Inferior parietal cortex (tissue), 1 donor: ENCODE data around the gene RFX2.

Experiments
- DNase-seq: peaks from one replicate; pipeline ENCODE4 v3.0.0-alpha.2; 2016; ENCODE audit errors: extremely low spot score

Gene RFX2

GRCh38 chr19:5956323-5956722 is 154.0 kb downstream of the RFX2 start:
- DNase-seq = no peak

- DNase-seq = no peak
These were observed 154.7 kb downstream of the RFX2 start for GRCh38 chr19:5955636-5955935.

- DNase-seq = no peak
These were observed 156.0 kb downstream of the RFX2 start for GRCh38 chr19:5954293-5954692.

- no peak for DNase-seq
These were observed 156.6 kb downstream of the RFX2 start for GRCh38 chr19:5953680-5954213.

- no peak for DNase-seq
These were observed 157.2 kb downstream of the RFX2 start for GRCh38 chr19:5953030-5953589.

GRCh38 chr19:5952193-5953029 is 157.9 kb downstream of the RFX2 start:
- no peak for DNase-seq

- no peak for DNase-seq
These were observed 158.9 kb downstream of the RFX2 start for GRCh38 chr19:5951338-5951861.

- DNase-seq = no peak
These were observed 159.6 kb downstream of the RFX2 start for GRCh38 chr19:5950741-5951140.

- no peak for DNase-seq
These were observed 160.5 kb downstream of the RFX2 start for GRCh38 chr19:5949792-5950305.

- DNase-seq = no peak
These were observed 161.3 kb downstream of the RFX2 start for GRCh38 chr19:5948752-5949564.

- DNase-seq = peak; percentile 56
These were observed 162.9 kb downstream of the RFX2 start for GRCh38 chr19:5947435-5947834.

GRCh38 chr19:5943623-5944022 is 166.7 kb downstream of the RFX2 start:
- DNase-seq = no peak
